ENCODE data around the gene ABCC5.

ABCC5 gene

DNA sequence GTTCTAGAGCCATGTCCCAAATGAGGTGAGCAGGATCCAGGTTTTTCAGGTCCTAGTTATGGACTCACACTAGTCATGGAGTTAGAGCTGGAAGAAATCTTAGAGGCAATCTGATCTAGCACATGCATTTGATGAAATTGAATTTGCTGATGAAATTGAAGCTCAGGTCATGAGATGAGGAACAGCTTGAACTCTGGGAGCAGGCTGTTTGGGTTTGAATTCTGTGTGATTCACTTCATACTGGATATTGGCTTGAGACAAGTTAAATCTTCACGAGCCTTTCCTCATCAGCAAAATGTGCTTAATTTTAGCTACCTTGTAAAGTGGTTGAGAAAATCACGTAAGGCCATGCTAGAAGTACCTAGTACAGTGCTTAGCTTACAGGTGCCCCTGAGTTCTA lies 99.5 kb downstream of the ABCC5 start:
- DNase-seq (ENCODE audit: low spot score), result no peak
- TF ChIP-seq, protein P1, sequence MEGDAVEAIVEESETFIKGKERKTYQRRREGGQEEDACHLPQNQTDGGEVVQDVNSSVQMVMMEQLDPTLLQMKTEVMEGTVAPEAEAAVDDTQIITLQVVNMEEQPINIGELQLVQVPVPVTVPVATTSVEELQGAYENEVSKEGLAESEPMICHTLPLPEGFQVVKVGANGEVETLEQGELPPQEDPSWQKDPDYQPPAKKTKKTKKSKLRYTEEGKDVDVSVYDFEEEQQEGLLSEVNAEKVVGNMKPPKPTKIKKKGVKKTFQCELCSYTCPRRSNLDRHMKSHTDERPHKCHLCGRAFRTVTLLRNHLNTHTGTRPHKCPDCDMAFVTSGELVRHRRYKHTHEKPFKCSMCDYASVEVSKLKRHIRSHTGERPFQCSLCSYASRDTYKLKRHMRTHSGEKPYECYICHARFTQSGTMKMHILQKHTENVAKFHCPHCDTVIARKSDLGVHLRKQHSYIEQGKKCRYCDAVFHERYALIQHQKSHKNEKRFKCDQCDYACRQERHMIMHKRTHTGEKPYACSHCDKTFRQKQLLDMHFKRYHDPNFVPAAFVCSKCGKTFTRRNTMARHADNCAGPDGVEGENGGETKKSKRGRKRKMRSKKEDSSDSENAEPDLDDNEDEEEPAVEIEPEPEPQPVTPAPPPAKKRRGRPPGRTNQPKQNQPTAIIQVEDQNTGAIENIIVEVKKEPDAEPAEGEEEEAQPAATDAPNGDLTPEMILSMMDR (IDR thresholded peaks at IDR 0.05; ENCODE audit: extremely low read depth, insufficient read depth, missing control alignments), result no peak
- in situ Hi-C loops (cut with MboI; ENCODE audit: low pct_unique_long_range_greater_than_20kb, low sequenced_read_pairs, unreplicated experiment), result no loop called here

DNA sequence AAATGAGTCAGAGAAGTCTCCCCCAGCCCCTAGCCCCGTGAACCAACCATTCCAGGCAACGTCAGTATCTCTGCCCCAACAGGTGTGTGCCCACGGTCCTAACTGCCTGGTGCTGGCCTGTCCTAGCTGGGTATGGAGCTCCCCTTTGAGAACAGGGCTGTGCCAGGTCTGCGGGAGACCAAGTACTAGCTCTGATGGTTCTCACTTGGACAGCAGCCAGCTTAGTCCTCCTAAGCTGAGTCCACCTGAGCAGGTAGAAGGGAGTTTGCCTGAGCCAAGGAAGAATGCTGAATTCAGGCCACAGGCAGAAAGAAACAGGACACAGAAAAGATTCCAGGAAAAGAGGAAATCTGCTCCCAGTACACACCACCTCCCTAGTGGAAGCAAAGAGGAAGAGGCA lies 99.9 kb downstream of the ABCC5 start:
- in situ Hi-C loops (cut with MboI; ENCODE audit: low pct_unique_long_range_greater_than_20kb, low sequenced_read_pairs, unreplicated experiment), result no loop called here
- DNase-seq (ENCODE audit: low spot score), result no peak
- TF ChIP-seq, protein P1 (IDR thresholded peaks at IDR 0.05; ENCODE audit: extremely low read depth, insufficient read depth, missing control alignments), result no peak

DNA sequence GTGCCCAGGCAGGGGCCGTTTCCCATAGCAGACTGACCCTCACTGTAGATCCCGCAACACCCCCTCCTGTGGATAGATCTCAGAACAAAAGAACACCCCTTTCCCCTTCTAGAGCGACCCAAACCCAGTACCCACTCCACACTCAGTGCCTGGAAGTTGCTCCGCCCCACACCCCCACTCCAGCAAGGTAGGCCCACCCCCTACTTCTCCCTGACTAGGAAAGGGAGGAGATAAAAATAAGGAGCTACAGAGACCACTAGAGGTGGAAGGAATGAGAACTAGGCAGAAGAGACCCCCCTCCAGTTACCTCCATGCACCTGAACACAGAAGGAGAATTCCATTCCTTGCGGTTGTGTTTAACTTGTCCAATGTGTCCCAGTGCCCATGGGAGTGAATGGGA lies 102.8 kb downstream of the ABCC5 start:
- in situ Hi-C loops (cut with MboI; ENCODE audit: low pct_unique_long_range_greater_than_20kb, low sequenced_read_pairs, unreplicated experiment), result no loop called here
- no peak for DNase-seq (ENCODE audit: low spot score)
- TF ChIP-seq, protein P1 (IDR thresholded peaks at IDR 0.05; ENCODE audit: extremely low read depth, insufficient read depth, missing control alignments), result no peak

DNA sequence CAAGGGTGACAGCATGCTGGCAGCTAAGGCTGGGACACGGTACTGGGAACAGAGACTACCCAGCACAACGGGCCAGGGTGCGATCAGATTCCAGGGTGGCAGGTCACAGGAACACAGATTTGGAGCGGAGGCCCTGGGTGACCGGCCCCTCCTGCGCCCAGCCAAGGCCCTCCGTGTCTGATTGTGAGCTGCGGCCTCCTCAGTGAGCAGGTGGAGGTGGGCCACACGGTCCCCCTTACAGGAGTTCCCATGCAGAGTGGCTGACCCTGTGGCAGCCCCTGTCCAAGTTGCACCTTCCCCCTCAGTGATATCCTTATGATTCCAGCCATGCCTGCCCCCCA lies 104.1 kb downstream of the ABCC5 start:
- in situ Hi-C loops (cut with MboI; ENCODE audit: low pct_unique_long_range_greater_than_20kb, low sequenced_read_pairs, unreplicated experiment), result no loop called here
- TF ChIP-seq, protein P1 (IDR thresholded peaks at IDR 0.05; ENCODE audit: extremely low read depth, insufficient read depth, missing control alignments), result no peak
- DNase-seq (ENCODE audit: low spot score), result no peak

DNA sequence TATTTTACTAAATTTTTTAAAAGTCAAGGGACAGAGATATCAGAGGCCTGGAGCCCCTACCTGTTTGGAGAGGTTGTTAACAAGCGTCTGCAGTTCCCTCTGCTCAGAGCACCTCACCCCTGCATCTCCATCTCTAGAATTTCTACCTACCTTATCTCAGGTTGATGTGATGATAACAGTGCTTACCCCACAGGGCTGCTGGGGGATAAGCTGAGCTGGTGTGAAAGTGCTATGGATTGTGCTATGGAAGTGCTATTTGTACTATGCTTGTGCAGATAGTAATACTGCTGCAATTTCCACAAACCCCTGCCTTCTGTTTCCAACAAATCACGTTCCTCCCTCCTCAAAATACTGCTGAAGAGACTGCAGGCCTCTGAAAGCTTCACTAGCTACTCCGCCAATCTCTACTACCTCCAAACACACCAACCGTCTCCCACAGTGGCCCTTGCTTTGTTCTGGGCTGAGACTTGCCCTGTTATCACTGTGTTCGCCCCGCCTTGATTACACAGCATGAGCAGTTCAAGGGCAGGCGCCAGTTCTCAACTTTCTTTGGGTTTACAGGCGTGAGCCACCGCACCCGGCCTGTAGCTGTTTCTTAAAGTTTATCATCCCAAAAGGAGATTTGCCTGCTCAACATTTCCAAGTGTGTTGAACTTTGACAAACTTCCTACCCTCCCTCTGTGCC lies 104.6 kb downstream of the ABCC5 start:
- no peak for DNase-seq (ENCODE audit: low spot score)
- in situ Hi-C loops (cut with MboI; ENCODE audit: low pct_unique_long_range_greater_than_20kb, low sequenced_read_pairs, unreplicated experiment), result no loop called here
- TF ChIP-seq, protein P1 (IDR thresholded peaks at IDR 0.05; ENCODE audit: extremely low read depth, insufficient read depth, missing control alignments), result no peak

DNA sequence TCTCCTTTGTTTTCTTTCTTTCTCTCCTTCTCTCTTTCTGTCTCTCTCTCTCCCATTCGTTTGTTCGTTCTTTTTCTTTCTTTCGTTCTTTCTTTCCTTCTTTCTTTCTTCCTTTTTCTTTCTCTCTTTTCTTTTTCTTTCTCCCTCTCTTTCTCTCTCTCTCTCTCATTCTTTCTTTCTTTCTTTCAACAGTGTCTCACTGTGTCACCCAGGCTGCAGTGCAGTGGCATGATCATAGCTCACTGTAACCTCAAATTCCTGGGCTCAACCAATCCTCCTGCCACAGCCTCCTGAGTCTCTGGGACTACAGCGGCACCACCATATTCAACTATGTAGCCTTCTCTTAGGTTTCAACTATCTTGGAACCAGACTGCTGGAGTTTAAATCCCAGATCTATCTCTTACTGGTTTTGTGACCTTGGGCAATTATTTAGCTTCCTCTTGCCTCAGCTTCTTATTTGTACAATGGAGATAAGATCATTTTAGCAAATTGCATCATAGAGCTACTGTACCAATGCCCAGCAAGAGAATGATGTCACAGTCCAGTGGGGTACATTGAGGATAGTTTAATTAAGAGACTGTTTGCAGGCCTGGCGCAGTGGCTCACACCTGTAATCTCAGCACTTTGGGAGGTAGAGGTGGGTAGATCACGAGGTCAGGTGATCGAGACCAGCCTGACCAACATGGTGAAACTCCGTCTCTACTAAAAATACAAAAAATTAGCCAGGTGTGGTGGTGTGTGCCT lies 105.7 kb downstream of the ABCC5 start:
- TF ChIP-seq, protein P1 (IDR thresholded peaks at IDR 0.05; ENCODE audit: extremely low read depth, insufficient read depth, missing control alignments), result no peak
- in situ Hi-C loops (cut with MboI; ENCODE audit: low pct_unique_long_range_greater_than_20kb, low sequenced_read_pairs, unreplicated experiment), result no loop called here
- no peak for DNase-seq (ENCODE audit: low spot score)
